ENCODE measurements around the gene PIK3R6. TPM values are rescaled to one million over a fixed set of nuclear protein-coding genes. Genes with fewer than 3 reads are reported as not detected.

Gene PIK3R6
- total RNA-seq, 1 experiment from 2014 or later = not detected

- DNase-seq (ENCODE audit: low read depth) = no peak
Measured at GRCh38 chr17:8753136-8753975, 114.1 kb downstream of the PIK3R6 start.

Other genes with a start within 250 kb of the PIK3R6 start
- gene MYH10, start 236.9 kb downstream of the PIK3R6 start, total RNA-seq (2014; rRNA removed; shearing (Covaris generic)) = 18.8 and 21.9 TPM in 2 replicates
- not detected in 2 replicates for gene CCDC42, start 122.8 kb downstream of the PIK3R6 start, total RNA-seq (2014; rRNA removed; shearing (Covaris generic))
- gene SPDYE4, start 109.1 kb downstream of the PIK3R6 start, total RNA-seq (2014; rRNA removed; shearing (Covaris generic)) = not detected in 2 replicates
- not detected in 2 replicates for gene MFSD6L, start 68.3 kb downstream of the PIK3R6 start, total RNA-seq (2014; rRNA removed; shearing (Covaris generic))
- 0.24 and 0.88 TPM in 2 replicates for gene PIK3R5, start 98.0 kb upstream of the PIK3R6 start, total RNA-seq (2014; rRNA removed; shearing (Covaris generic))
- 0.12 and 0.20 TPM in 2 replicates for gene NTN1, start 153.8 kb upstream of the PIK3R6 start, total RNA-seq (2014; rRNA removed; shearing (Covaris generic))